ENCODE measurements around the gene CPLX1.
"Not testable (repeated sequence)": the region's sequence is repeated elsewhere in the genome, so short reads cannot be mapped to it uniquely, and the experiment has no call there.

CPLX1 gene

DNA sequence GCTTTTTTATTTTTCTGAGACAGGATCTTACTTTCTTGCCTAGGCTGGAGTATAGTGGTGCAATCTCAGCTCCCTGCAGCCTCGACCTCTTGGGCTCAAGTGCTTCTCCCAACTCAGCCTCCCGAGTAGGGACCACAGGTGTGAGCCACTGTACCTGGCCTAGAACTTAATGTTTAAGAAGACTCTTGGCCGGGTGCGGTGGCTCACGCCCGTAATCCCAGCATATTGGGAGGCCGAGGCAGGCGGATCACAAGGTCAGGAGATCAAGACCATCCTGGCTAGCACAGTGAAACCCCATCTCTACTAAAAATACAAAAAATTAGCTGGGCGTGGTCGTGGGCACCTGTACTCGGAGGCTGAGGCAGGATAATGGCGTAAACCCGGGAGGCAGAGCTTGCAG lies 72.7 kb downstream of the CPLX1 start:
- DNase-seq: not testable (repeated sequence)

DNA sequence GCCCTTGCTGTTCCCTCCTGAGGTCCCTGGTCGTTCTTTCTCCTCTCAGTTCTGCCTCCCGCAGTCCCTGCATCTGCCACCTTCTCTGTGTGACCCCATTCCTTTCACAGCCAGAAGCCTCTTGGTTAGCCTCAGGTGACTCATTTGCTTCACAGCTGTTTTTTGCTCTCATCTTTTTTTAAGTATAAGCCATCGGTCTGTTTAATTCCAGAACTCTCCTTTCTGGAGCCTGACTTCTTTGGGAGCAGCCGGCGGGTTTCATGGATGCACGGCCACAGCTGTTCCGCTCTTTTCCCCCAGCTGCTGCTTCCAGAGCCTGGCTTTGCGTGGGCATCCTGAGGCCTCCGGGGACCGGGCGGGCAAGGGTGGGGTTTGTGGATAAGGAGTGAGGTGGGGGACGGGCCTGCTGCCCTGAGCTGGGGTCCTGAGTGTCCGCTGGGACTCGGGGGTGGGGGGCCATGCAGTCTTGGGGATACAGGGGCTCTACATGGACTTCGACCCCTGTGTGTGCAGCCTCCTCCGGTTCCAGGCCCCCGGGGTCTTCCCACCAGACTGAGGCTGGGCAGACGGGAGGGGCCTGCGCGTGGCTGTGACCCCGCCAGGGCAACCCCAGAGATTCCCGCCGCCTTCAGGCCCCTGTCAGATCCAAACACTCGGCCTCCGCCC lies 73.6 kb downstream of the CPLX1 start:
- DNase-seq: no peak

DNA sequence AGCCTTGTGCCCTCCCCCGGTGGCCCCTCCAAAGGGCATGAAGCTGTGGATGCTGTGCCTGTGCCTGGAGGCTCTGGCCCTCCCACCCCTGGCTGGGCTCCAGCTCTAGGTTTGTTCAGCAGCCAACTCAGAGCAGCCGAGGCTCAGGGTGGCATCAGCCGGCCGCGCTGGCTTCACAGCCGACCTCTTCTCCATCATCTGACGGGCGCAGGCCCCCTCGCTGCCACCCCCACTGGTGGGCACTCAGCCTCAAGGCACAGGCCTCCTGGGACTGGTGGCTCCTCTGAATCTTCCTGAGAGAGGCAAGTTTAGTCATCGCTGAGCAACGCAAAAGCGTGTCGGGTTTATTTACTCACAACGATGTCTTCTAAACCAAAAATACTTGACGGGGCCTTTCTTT lies 74.3 kb downstream of the CPLX1 start:
- DNase-seq: no peak

DNA sequence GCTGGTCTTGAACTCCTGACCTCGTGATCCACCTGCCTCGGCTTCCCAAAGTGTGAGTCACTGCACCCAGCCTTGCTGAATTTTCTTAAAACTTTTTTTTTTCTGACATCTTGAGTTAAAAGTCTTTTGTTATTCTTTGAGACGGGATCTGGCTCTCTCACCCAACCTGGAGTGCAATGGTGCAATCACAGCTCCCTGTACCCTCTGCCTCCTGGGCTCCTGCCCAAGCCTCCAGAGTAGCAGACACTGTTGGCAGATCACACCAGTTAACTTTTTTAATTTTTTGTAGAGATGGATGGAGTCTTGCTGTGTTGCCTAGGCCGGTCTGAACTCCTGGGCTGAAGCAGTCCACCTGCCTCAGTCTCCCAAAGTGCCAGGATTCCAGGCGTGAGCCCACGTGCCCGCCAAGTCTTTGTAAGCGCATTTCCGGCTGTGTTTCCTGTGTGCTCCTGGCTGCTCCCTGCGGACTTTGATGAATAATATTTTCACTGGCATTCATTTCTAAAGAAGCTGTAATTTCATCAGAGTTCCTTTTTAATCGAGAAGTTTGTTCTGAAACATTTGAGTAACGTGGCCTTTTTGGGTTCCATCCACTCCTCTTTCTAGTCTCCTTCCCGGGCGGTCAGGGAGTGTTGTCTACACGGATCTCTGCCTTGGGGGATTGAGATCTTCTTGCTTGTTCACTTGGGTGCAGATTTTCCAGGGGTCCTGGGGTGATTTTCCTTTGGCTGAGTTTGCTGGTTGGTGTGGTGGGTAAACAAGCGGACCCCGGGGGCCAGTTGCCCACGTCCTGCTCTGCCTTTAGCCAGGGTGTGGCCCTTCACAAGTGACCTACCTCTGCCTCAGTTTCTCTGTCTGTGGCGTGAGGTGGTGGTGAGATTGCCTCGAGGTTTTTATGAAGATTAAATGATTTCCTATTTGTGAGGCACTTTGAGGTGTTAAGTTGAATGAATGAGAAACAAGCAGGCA lies 75.9 kb downstream of the CPLX1 start:
- DNase-seq: no peak

DNA sequence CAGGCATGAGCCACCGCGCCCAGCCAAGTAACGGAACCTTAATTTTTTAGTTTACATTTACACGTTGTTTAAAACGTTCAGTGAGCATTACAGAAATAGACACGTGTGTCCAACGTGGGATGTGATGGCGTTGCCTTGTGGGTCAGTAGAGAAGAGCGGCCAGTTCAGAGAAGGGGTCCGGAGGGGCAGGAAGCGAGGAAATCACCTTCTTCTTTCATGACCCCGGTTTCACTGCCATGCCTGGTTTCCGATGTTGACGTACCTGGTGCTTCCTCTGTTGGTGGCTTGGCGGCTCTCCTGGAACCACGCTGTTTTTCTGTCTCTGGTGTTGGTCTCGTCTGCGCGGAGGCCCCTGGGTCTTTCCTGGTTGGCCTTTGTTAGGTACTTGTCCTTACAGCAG lies 77.5 kb downstream of the CPLX1 start:
- no peak for DNase-seq

DNA sequence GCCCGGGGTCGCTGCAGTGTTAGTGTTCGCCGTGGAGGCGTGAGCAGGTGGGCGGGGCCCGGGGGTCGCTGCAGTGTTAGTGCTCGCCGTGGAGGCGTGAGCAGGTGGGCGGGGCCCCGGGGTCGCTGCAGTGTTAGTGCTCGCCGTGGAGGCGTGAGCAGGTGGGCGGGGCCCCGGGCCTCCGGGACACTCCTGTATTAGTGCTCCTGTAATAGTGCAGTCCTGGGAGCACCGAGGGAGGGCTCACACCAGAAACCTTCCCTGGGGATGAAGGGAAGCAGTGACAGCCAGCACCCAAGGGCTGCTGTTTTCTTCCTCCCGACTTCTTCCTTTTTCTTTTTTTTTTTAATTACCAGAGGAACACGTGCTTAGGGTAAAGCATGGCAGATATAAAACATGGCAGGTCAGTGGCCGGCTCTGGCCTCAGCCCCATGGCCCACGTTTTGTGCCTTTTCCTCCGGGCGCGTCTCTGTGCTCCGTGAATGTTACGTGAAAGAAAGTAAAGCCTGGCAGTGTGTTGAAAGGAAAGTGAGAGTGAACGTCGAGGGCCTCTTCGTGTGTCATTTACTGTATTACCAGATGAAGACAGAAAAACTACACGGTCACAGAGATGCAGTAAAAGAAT lies 78.3 kb downstream of the CPLX1 start:
- no peak for DNase-seq

DNA sequence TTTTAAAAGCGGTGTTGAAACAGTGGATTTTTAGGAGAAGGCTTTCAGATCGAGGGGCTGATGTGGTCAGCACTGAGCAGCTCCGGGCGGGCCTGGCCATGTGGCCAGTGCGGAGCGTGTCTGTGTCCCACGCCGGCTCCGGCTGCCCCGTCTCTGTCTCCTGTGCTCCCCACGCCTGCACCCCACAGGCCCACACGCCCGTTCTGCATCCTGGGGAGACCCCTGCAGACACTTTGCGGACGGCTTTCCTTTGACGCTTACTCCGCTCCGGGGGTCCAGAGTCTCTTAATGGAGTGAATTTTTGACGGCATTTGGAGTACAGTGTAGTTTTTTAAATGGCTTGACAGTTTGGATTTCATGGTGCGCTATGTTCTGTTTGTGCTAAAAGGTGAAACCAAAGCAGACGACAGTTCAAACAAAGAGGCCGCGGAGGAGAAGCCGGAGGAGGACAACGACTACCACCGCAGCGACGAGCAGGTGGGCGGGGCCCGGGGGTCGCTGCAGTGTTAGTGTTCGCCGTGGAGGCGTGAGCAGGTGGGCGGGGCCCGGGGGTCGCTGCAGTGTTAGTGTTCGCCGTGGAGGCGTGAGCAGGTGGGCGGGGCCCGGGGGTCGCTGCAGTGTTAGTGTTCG lies 81.6 kb downstream of the CPLX1 start:
- DNase-seq: no peak

DNA sequence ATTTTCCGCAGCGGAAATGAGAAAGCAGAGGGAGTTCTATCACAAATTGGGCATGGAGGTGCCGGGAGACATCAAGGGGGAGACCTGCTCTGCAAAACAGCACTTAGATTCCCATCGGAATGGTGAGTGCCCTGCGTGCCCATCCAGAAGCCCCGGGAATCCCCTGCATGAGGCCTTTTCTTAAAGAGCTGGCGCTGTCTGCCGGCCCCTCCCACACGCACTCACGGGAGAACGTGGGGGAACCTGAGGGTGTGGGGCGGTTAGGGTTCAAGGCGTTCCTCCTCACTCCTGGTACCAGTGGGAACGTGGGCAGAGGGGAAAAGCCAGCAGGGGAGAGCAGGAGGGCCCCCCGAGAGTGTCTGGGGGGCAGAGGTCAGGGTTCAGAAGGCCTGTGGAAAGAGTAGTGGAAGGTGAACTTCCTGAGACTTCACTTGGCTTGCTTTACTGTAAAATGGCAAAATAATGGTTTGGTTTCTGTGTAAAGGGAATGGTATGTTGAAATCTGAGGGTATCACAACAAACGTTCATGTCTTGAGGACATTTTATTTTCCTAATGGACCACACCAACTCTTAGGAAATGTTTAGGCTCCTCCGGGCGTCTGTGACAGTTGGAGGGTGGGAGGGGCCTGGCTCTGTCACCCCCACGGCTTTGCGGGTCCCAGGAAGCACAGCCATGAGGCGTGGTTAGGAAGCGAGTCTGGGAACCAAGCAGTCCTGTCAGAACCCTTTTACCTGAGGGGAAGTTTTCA lies 82.3 kb downstream of the CPLX1 start:
- no peak for DNase-seq

DNA sequence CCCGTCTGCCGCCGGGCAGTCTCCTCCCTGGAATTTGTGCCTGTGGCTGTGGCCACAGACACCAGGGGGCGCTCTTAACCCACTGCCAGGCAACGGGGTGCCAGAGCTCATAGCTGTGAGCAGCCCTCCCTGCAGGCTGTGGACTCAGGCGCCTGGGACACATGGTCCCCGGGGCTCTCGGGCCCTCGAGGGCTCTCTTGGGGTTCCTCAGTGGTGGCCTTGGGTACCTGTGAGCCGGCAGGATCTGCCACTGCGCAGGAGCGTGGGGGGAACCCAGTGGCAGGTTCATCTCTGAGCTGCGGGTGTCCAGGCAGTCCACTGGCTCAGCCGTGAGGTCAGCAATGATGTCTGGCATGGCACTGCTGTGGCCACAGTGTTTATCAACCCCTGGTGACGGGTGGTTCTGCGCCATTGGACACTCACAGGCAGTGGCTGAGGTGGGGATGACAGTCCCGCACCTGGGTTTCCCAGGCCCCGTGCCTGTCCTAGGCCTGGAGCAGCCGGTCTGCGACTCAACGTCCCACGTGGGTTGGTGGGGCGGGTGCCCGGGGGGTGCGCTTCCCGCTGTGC lies 83.1 kb downstream of the CPLX1 start:
- peak; percentile 66 for DNase-seq

DNA sequence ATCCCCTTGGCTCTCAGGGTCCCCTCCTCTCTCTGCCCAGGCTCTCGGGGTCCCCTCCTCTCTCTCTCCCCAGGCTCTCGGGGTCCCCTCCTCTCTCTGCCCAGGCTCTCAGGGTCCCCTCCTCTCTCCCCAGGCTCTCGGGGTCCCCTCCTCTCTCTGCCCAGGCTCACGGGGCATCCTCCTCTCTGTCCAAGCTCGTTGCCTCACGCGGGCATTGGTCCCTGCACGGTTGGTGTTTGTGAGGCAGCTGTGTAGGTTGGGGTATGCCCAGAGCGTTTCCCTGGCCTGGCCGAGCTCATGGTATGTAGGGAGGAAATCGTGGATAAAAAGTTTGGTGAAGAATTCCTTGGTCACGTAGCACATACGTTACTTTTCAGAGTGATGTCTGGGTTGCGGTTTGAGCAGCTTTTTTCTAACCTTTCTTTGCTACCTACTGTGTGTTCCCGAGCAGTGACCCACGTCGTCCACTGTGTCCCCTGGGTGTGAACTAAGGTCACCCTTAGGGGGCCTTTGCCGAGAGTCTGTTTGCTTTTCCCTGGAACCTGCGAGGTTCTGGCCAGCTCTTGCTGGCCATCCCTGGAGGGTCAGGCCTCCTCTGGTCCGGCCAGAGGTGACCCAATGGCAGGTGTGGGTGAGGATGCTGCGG lies 83.7 kb downstream of the CPLX1 start:
- DNase-seq: no peak

DNA sequence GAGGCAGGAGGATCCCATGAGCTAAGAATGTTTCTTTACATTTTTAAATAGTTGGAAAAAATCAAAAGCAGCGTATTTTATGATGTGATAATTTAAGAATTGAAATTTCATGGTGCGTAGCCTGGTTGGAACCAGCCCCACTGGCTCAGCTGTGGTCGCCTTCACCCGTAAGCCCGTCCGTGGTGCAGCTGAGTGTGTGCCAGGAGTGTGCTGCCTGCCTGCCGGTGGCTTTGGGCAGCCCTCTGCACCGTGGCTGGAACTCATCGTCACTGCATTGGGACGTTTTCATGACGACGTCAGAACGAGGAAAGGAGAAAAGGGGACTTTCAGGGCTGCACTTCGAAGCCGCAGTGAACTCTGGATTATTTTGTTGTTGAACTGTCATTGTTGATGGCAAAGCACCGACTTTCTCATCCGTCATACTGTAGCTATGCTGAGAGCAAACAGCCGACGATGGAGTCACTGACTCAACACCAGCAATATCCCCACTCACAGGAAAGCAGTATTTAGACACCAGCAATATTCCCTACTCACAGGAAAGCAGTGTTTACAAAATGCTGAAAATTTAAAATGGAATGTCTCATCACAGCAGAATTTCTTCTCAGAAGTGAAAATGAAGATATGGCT lies 85.2 kb downstream of the CPLX1 start:
- DNase-seq: no peak

DNA sequence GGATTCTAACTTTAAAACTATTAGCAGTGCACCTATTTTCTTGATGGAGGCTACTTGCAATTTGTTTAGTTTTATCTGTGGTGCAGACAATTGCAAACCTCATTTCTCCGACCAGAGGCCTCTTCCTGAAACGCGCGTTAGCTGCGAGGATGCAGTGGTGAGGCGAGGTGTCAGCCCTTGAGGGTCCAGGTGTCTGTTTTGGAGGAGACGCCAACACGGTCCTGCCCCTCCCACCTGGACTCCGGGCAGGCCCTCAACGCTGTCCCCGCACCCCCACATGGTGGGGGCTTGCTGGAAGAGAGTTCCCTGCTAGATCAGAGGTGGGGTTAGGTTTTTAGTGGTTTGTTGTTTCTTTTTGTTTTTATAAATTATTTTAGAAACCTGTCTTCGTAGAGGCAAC lies 85.9 kb downstream of the CPLX1 start:
- DNase-seq: no peak

DNA sequence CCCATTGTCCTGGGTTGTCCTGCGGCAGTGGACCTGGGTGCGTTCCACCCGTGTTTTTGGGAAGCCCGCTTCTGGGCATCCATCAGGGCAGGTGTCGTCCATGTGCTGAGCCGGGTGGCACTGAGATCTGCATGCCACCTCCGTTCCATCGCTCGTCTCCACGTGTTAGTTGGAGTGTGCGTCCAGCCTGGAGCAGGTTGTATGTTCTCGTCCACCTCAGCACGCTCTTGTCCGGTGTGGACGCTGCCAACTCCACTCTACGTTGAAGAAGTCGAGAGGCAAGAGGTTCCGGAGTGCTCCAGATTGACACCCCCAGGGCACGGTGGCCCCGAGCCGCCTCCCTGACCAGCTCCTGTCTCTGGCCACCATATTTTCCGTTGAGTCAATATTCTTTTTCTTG lies 86.4 kb downstream of the CPLX1 start:
- DNase-seq: no peak

DNA sequence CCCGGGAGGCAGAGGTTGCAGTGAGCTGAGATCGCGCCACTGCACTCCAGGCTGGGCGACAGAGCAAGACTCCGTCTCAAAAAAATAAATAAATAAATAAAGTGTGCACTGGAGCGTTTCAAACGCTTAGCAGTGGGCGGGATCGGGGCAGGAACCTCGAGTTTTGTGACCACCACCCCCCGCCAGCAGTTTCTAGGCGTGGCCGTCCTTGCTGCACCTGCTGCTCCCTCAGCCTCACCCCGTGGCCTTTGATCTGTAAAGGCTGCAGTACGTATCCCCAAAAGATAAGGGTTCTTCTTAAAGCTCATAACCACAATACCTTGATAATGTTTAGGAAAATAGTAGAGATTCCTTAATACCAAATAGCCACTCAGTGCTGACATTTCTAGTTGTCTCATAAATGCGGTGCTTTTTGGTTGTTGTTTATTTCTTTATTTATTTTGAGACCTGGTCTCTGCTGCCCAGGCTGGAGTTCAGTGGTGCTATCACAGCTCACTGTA lies 87.1 kb downstream of the CPLX1 start:
- no peak for DNase-seq

DNA sequence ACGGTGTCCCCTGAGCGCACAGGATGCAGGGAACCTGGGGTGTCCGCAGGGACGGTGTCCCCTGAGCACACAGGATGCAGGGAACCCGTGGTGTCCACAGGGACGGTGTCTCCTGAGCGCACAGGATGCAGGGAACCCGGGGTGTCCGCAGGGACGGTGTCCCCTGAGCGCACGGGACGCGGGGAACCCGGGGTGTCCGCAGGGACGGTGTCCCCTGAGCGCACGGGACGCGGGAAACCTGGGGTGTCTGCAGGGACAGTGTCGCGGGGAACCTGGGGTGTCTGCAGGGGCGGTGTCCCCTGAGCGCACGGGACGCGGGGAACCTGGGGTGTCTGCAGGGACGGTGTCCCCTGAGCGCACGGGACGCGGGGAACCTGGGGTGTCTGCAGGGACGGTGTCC lies 89.4 kb downstream of the CPLX1 start:
- not testable (repeated sequence) for DNase-seq

DNA sequence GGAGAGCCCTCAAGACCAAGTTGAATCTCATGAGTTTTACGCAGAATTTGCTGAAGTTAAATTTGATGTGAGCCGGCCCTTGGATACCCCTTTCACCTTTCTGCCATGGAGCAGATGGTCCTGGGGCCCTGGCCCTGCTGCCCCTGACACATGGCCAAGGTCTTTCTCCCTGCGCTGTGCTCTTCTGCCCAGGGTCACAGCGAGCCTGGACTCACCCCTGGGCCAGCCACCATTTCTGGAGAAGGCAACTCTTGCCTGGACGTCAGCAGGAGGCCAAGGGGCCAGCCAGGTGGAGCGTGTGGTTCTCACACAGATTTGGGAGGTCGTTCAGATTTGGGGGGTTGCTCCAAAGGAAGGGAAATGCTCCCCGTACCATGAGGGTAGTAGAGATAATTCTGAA lies 90.3 kb downstream of the CPLX1 start:
- no peak for DNase-seq
